Activated CD4-positive, alpha-beta T cell treated with anti-CD3 and anti-CD28 coated beads, Interleukin-2, amount 10 ng/mL, durations not matched to agents 7 days and 5 days (primary cell): ENCODE results near the gene ERICH2. TPM values are rescaled to one million over a fixed set of nuclear protein-coding genes. Genes with fewer than 3 reads are reported as not detected.

Experiments
- CTCF ChIA-PET: fragments of 350-600 bp; sonication (Branson Sonifier 250); formaldehyde crosslinking; loops from one replicate; lab custom pipeline; 2021; ENCODE audit warnings: antibody characterized with exemption; lab: Charles Lee
- POLR2A ChIA-PET: fragments of 350-600 bp; sonication (Branson Sonifier 250); formaldehyde crosslinking; loops from one replicate; lab custom pipeline; 2021; ENCODE audit warnings: antibody characterized with exemption; lab: Charles Lee
- DNase-seq: peaks from one replicate; pipeline ENCODE4 v3.0.0-alpha.2; 2020
- H3K27ac Mint-ChIP-seq: one replicate; pipeline ENCODE4 v1.8.0; 2021; ENCODE audit warnings: mild to moderate bottlenecking, moderate library complexity, mixed read lengths
- H3K27me3 Mint-ChIP-seq: one replicate; pipeline ENCODE4 v1.8.0; 2021; ENCODE audit warnings: mixed read lengths
- H3K36me3 Mint-ChIP-seq: one replicate; pipeline ENCODE4 v1.8.0; 2021; ENCODE audit warnings: low read depth, mixed read lengths
- H3K4me1 Mint-ChIP-seq: one replicate; pipeline ENCODE4 v1.8.0; 2021; ENCODE audit warnings: mixed read lengths
- H3K4me3 Mint-ChIP-seq: one replicate; pipeline ENCODE4 v1.8.0; 2021; ENCODE audit warnings: mild to moderate bottlenecking, moderate library complexity, mixed read lengths
- H3K9me3 Mint-ChIP-seq: one replicate; pipeline ENCODE4 v1.8.0; 2021; ENCODE audit warnings: mixed read lengths
- total RNA-seq, 2 experiments: library from RNA; stranded (reverse); gene quantifications; one replicate each; pipeline ENCODE4 v1.2.3, GENCODE V29; 2021

The ERICH2 gene
- total RNA-seq, 2 experiments from 2014 or later: not detected

DNA sequence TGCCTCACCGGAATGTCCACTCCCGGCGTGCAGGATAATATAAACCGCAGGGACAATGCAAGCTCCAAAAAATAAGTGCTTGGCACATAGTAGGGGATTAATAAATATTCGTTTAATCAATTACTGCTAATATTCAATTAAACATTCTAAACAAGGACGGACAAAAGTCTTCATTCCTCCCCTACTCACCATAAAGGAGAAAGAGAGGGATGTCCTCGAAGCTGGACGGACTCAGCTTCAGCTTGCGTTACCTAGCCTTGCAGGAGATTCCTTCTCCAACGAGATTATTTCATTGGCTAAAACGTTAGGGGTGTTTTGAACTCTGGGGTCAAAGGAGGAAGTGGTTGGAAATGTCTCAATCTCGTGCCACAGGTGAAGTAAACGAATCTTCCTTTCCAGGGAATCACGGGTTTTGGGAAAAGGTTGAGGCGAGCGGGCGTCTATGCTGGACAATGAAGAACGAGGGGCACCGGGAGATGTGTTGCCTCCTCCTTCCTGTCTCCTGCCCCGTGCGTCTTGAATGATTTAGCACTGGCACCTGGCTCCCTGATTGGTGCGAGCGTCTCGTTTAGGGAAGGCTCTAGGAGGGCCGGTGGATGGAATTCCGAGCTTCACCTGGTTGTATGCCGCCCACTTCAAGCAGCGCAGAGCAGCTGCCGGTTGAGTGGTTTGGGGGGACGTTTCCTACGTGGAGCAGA, 44.5 kb downstream of the ERICH2 start:
- Mint-ChIP-seq H3K9me3 (no peaks in the 10 kb centered on the region), H3K4me1 (peaks cover 49% of the 10 kb centered on the region), H3K36me3 (no peaks in the 10 kb centered on the region), H3K4me3 (no peak overlapping the region), H3K27ac (peak overlapping the region; percentile 3), H3K27me3 (peaks cover 70% of the 10 kb centered on the region)
- DNase-seq: no peak
- ChIA-PET POLR2A (no interaction called here), CTCF (interaction anchor here (0.5 to 3.4 kb wide), 5 partner anchors 58 to 1278 kb away, joined by 3 to 10 read pairs (median 4); no protein-coding TSS in a partner anchor)

DNA sequence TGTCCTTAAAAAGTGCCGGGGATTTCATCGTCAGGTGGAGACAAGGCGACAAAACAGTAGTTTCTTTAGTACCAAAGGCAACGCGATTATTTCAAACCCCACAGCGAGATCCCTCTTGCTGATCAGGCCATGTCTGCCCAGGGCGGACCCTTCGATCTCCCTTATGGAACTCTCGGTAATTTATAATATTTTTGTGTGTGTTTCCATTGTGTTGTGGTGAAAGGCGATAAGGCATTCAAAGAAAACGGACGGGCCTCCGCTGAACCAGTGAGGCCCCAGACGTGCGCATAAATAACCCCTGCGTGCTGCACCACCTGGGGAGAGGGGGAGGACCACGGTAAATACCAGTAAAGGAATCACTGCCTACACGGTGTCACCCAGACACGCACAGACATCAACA, 45.1 kb downstream of the ERICH2 start:
- ChIA-PET POLR2A (no interaction called here), CTCF (interaction anchor here (0.6 to 2.3 kb wide), 16 partner anchors 10 to 1287 kb away, joined by 3 to 14 read pairs (median 3); no protein-coding TSS in a partner anchor)
- Mint-ChIP-seq H3K4me1 (peaks cover 50% of the 10 kb centered on the region), H3K36me3 (no peaks in the 10 kb centered on the region), H3K27me3 (peaks cover 72% of the 10 kb centered on the region), H3K9me3 (no peaks in the 10 kb centered on the region), H3K27ac (peak overlapping the region; percentile 20), H3K4me3 (peak overlapping the region; percentile 73)
- DNase-seq: no peak

DNA sequence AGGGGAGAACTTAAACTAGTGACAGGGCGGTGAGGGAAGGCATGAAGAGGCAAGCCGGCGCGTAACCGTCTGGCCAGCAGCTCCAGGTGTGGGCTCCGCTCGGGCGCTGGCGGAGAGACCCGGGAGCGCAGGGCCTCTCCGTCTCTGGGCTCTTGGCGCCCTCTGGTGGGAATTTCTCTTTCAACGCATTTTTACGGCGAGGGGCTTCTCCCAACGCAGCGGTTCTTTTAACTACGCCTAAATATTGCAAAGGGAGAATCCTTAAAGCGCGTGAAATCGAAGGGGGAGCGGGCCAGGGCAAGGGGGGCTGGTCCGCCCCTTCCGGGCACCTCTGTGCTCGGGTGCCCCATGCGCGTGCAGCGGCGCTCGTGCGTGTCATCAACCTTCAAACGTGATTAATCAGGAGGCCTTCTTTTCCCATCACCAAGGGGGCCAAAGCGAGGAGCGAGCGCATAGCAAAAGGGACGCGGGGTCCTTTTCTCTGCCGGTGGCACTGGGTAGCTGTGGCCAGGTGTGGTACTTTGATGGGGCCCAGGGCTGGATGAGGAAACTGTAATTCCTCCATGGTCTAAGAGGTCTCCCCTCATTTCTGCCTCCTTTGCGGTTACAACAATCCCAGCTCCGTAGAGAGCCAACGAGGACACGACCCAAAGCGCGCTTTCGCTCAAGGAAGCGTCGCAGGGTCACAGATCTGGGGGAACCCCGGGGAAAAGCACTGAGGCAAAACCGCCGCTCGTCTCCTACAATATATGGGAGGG, 45.7 kb downstream of the ERICH2 start:
- ChIA-PET CTCF (interaction anchor here (0.6 to 2.3 kb wide), 22 partner anchors 10 to 1286 kb away, joined by 3 to 14 read pairs (median 3); no protein-coding TSS in a partner anchor), POLR2A (interaction anchor here (0.6 kb wide), 2 partner anchors 503 to 957 kb away, joined by 3 read pairs; no protein-coding TSS in a partner anchor)
- H3K27me3 Mint-ChIP-seq: peaks cover 78% of the 10 kb centered on the region

DNA sequence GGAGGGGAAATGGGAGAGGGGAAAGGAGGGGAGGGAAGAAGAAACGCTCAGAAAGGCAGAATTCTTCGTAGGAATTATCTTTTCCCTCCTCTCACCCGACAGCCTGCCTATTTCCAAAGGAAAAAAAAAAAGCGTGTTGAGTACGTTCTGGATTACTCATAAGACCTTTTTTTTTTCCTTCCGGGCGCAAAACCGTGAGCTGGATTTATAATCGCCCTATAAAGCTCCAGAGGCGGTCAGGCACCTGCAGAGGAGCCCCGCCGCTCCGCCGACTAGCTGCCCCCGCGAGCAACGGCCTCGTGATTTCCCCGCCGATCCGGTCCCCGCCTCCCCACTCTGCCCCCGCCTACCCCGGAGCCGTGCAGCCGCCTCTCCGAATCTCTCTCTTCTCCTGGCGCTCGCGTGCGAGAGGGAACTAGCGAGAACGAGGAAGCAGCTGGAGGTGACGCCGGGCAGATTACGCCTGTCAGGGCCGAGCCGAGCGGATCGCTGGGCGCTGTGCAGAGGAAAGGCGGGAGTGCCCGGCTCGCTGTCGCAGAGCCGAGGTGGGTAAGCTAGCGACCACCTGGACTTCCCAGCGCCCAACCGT, 46.4 kb downstream of the ERICH2 start, which contains the start of gene GAD1:
Gene GAD1, plus strand, starts transcription at position 384 of the 589 bp plus-strand sequence. CDS start 1,705 bp downstream, outside the sequence.
- H3K9me3 Mint-ChIP-seq: no peaks in the 10 kb centered on the region

More for the DNA sequence above, 45.7 kb downstream of the ERICH2 start:
- Mint-ChIP-seq H3K36me3 (peaks cover 2% of the 10 kb centered on the region), H3K4me1 (peaks cover 56% of the 10 kb centered on the region), H3K9me3 (no peaks in the 10 kb centered on the region), H3K27ac (peak overlapping the region; percentile 20), H3K4me3 (peak overlapping the region; percentile 73)
- peak; percentile 71 for DNase-seq

DNA sequence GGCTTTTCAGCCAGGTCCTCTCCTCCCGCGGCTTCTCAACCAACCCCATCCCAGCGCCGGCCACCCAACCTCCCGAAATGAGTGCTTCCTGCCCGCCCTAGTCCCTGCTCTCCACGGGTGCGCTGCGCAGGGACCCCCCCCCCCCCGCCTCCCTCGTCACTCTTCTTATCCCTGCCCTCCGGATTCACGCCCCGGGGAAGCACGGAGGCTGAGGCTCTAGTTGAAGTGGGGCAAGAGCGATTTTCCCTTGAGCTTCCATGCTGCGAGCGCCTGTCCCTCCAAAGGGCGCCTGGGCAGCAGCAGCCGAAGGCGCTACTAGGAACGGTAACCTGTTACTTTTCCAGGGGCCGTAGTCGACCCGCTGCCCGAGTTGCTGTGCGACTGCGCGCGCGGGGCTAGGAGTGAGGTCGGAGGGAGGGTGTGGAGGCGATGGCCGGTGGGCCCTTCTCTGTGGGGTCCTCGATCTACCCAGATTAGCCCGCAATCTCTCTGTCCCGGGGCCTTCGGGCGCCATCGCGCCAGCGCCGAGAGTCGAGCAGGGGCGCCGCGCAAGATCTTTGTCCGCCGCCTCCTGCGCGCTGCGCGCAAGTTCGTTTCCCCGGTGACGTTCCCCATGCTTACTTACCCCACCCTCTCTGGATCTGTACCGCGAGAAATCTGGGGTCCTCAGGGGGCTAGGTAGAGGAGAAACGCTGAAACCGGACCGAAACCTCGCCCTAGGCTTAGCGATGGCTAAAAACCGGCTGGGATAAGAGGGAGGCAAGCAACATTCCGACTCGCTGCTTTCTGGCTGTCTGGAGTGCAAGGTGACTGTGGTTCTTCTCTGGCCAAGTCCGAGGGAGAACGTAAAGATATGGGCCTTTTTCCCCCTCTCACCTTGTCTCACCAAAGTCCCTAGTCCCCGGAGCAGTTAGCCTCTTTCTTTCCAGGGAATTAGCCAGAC, 47.2 kb downstream of the ERICH2 start:
- peak overlapping the region; percentile 46 for H3K27ac Mint-ChIP-seq
- POLR2A ChIA-PET: interaction anchor here (0.6 kb wide), 1 partner anchor 310 kb away, joined by 9 read pairs; no protein-coding TSS in a partner anchor
- CTCF ChIA-PET: interaction anchor here (0.7 to 2.1 kb wide), 14 partner anchors 8 to 470 kb away, joined by 3 to 14 read pairs (median 4); no protein-coding TSS in a partner anchor
- no peaks in the 10 kb centered on the region for H3K9me3 Mint-ChIP-seq
- H3K4me3 Mint-ChIP-seq: peak overlapping the region; percentile 73
- peaks cover 69% of the 10 kb centered on the region for H3K4me1 Mint-ChIP-seq
- H3K36me3 Mint-ChIP-seq: peaks cover 2% of the 10 kb centered on the region
- peaks cover 91% of the 10 kb centered on the region for H3K27me3 Mint-ChIP-seq
- no peak for DNase-seq

More for the DNA sequence above, 46.4 kb downstream of the ERICH2 start, which contains the start of gene GAD1:
- POLR2A ChIA-PET: interaction anchor here (0.6 kb wide), 2 partner anchors 309 to 503 kb away, joined by 3 to 9 read pairs; no protein-coding TSS in a partner anchor
- H3K4me3 Mint-ChIP-seq: peak within 1 kb of the TSS; percentile 73
- peaks cover 2% of the 10 kb centered on the region for H3K36me3 Mint-ChIP-seq
- H3K4me1 Mint-ChIP-seq: peaks cover 62% of the 10 kb centered on the region
- DNase-seq: peak; percentile 74
- peak within 1 kb of the TSS; percentile 46 for H3K27ac Mint-ChIP-seq
- CTCF ChIA-PET: interaction anchor here (0.7 to 2.1 kb wide), 17 partner anchors 9 to 1285 kb away, joined by 3 to 14 read pairs (median 3); no protein-coding TSS in a partner anchor
- H3K27me3 Mint-ChIP-seq: peaks cover 84% of the 10 kb centered on the region

DNA sequence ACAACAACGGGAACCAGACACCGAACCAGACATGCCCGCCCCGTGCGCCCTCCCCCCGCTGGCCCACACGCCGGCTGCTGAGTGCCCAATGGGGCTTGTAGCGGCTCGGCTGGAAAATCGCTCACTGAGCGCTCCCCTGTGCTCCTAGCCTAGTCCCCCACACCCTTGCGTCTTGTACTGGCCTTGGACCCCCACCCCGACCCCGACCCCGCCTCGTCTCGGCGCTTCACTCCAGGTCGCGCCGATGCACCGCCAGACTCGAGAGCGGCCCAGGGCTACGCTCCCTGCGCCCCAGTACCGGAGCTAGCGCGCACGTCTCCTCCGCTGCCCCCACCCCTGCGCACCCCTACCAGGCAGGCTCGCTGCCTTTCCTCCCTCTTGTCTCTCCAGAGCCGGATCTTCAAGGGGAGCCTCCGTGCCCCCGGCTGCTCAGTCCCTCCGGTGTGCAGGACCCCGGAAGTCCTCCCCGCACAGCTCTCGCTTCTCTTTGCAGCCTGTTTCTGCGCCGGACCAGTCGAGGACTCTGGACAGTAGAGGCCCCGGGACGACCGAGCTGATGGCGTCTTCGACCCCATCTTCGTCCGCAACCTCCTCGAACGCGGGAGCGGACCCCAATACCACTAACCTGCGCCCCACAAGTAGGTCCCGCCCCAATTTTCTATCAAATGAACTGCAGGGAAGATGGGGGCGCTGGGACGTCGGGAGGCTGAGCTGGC, 48.0 kb downstream of the ERICH2 start:
- Mint-ChIP-seq H3K27ac (no peak overlapping the region), H3K36me3 (peaks cover 2% of the 10 kb centered on the region), H3K27me3 (peaks cover 95% of the 10 kb centered on the region), H3K4me1 (peaks cover 73% of the 10 kb centered on the region), H3K9me3 (no peaks in the 10 kb centered on the region), H3K4me3 (peak overlapping the region; percentile 73)
- POLR2A ChIA-PET: no interaction called here
- CTCF ChIA-PET: interaction anchor here (0.5 to 2.1 kb wide), 5 partner anchors 8 to 476 kb away, joined by 3 to 6 read pairs (median 4); partner anchors contain the start of gene GORASP2
- no peak for DNase-seq

DNA sequence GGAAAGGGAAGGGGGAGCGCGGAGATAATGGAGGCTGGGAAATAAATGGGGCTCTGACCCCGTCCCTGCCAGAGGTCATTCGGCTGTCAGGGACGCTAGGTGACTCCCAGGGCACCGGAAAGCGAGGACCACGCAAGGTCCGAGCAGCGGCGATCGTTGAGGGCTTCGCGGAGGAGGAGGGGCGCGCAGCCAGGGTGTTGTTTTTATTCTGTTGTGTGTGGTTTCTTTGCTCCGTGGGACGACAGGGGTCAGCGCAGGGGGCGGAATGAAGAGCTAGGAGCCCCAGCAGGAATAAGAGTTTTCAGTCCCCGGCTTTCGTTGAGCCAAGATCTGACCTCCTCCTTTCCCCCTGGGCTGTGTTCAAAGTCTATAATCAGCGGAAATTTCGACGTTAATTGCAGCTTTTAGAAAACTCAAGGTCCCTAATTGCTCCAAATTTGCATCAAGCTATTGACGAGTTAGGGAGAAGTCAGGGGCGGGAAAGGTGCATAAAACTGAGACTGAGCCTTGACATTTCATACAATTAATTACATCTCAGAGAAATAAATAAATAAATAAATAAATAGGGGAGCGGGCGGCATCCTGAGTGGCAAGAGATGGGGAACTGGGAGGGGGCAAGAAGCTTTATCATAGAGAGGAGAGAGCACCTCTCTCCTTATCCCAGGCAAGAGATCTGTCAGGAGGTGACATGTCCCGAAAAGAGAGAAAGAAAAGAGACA, 48.7 kb downstream of the ERICH2 start:
- no peak overlapping the region for H3K27ac Mint-ChIP-seq

DNA sequence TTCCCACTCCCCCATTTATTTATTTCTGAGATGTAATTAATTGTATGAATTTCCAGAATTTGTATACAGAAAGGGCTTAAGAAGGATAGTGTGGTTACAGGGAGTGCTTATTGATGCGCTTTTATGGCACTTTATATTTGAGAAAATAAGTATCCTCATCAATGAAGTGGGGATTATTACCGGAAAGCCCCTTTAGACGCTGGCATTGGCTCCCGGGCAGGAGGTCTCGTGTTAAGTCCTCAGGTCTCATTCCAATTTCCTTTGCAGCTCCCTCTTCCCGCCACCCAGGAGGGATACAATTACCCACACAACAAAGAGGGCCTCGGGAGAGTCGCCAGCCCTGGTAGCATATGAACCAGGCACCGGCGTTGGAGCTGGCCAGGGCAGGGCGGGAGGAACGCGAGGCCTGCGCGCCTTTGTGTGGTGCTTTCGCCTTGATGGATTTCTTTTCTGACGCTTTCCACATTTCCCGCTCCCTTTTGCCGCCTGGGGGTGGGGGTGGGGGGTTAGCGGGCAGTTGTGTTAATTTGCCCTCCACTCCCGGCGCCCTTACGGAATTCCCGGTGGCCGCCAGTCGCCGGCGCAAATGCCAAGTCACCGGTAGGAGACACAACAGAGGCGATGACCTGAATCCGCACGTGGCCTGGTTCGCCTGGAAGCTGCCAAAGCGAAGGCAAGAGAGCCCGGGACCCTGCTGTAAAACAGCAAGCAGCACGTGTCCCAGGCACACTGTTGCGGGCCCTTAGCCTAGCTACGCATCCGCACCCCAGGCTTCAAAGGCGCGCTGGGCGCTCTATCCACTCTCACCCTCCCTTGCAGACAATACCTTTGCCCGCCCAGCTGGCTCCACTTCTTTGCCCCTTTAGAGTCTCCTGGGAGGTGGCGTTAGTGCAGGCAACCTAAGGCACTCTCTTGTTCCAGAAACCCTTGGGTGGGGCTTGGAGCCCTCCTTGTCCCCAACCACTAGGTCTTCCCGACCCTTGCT, 49.8 kb downstream of the ERICH2 start:
- POLR2A ChIA-PET: no interaction called here
- Mint-ChIP-seq H3K4me3 (peak overlapping the region; percentile 60), H3K27me3 (peaks cover 90% of the 10 kb centered on the region), H3K27ac (no peak overlapping the region), H3K9me3 (no peaks in the 10 kb centered on the region), H3K36me3 (peaks cover 2% of the 10 kb centered on the region), H3K4me1 (peaks cover 60% of the 10 kb centered on the region)
- no peak for DNase-seq
- CTCF ChIA-PET: interaction anchor here (0.6 to 2.1 kb wide), 5 partner anchors 108 to 461 kb away, joined by 3 to 6 read pairs (median 6); partner anchors contain the start of gene GORASP2

More for the DNA sequence above, 48.7 kb downstream of the ERICH2 start:
- Mint-ChIP-seq H3K36me3 (peaks cover 2% of the 10 kb centered on the region), H3K27me3 (peaks cover 90% of the 10 kb centered on the region), H3K4me1 (peaks cover 66% of the 10 kb centered on the region), H3K4me3 (peak overlapping the region; percentile 73), H3K9me3 (no peaks in the 10 kb centered on the region)
- ChIA-PET POLR2A (no interaction called here), CTCF (interaction anchor here (0.5 to 2.1 kb wide), 5 partner anchors 8 to 476 kb away, joined by 3 to 6 read pairs (median 4); partner anchors contain the start of gene GORASP2)
- no peak for DNase-seq

DNA sequence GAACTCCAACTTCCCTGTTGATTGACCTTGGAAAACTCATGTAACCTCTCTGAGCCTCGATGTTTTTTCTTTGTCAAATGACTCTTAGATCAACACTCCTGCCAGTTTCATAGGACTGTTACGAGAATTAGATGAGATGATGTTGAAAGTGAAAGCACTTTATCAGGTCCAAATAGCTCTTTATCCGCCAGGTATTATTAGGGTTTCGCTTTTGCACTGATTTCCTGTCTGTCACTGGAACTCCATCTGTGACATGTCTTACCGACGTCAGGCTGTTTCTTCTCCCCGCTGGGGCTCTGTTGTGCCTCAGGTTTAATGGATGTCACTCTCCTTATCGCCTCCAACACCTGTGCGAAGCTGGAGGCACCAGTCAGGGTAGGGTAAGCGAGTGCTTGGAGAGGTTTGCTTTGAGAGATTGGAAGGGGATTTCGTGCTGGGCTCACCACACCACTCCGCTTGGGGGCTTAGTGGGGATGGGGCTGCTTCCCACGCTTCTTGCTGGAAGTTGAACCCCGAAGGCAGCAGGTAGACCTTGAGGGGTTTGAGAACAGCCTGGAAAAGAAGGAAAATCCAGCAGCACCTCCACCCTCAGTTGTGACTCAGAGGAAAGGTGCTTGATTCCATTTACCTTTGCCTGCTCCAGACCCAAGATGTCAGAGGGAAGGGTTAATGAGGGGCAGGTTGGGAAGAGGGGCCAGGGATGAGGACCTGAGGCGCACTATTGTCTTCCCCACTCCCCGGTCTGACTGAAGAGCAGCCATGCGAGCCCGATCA, 50.8 kb downstream of the ERICH2 start:
- Mint-ChIP-seq H3K36me3 (peaks cover 2% of the 10 kb centered on the region), H3K27ac (peak overlapping the region; percentile 66), H3K9me3 (no peaks in the 10 kb centered on the region), H3K27me3 (peaks cover 91% of the 10 kb centered on the region), H3K4me3 (peak overlapping the region; percentile 60), H3K4me1 (peaks cover 54% of the 10 kb centered on the region)
- POLR2A ChIA-PET: no interaction called here
- DNase-seq: peak; percentile 42
- CTCF ChIA-PET: interaction anchor here (0.6 to 1.5 kb wide), 5 partner anchors 7 to 1050 kb away, joined by 3 to 6 read pairs (median 5); no protein-coding TSS in a partner anchor
